GM23338 (cell line): ENCODE results near the gene MRPL37. TPM values are rescaled to one million over a fixed set of nuclear protein-coding genes. Genes with fewer than 3 reads are reported as not detected.

Source experiments
- ATAC-seq: fragments of 200-7000 bp; cut with Tn5 transposase; 3 replicates; pipeline ENCODE4 v1.9.1; 2020
- DNase-seq: peaks from one replicate; pipeline ENCODE4 v3.0.0-alpha.2; 2015; ENCODE audit warnings: low spot score
- H2AFZ ChIP-seq: fragments of 200-600 bp; sonication (generic); 2 replicates; pipeline ENCODE4 v1.8.0; 2016; ENCODE audit warnings: antibody characterized with exemption, mild to moderate bottlenecking, moderate library complexity
- H3F3A ChIP-seq: fragments of 200-600 bp; sonication (generic); replicated peaks from 2 replicates; pipeline ENCODE4 v1.8.0; 2017; ENCODE audit warnings: antibody characterized with exemption, mixed run types, low read depth
- H3K27ac ChIP-seq: fragments of 200-600 bp; sonication (generic); 2 replicates; pipeline ENCODE4 v1.6.1; 2016; ENCODE audit warnings: low read depth
- H3K27me3 ChIP-seq: fragments of 200-600 bp; sonication (generic); 2 replicates; pipeline ENCODE4 v1.8.0; 2016; ENCODE audit warnings: mild to moderate bottlenecking, mixed run types, moderate library complexity; ENCODE audit not compliant: insufficient read depth
- H3K36me3 ChIP-seq: fragments of 200-600 bp; sonication (generic); 2 replicates; pipeline ENCODE4 v1.8.0; 2016; ENCODE audit warnings: mild to moderate bottlenecking; ENCODE audit not compliant: insufficient read depth
- H3K4me1 ChIP-seq: fragments of 200-600 bp; sonication (generic); 2 replicates; pipeline ENCODE4 v1.8.0; 2016; ENCODE audit warnings: mild to moderate bottlenecking, moderate library complexity; ENCODE audit not compliant: insufficient read depth
- H3K4me2 ChIP-seq: fragments of 200-600 bp; sonication (generic); 2 replicates; pipeline ENCODE4 v1.7.1; 2017; ENCODE audit warnings: mixed run types
- H3K4me3 ChIP-seq: fragments of 200-600 bp; sonication (generic); 2 replicates; pipeline ENCODE4 v1.6.1; 2016; ENCODE audit warnings: mixed run types
- H3K79me2 ChIP-seq: fragments of 200-600 bp; sonication (generic); replicated peaks from 2 replicates; pipeline ENCODE4 v1.8.0; 2017; ENCODE audit warnings: mild to moderate bottlenecking; ENCODE audit not compliant: insufficient read depth
- H3K9me2 ChIP-seq: fragments of 200-600 bp; sonication (generic); 2 replicates; pipeline ENCODE4 v1.8.0; 2017; ENCODE audit not compliant: insufficient read depth
- H4K20me1 ChIP-seq: fragments of 200-600 bp; sonication (generic); replicated peaks from 2 replicates; pipeline ENCODE4 v1.8.0; 2017; ENCODE audit warnings: mild to moderate bottlenecking; ENCODE audit not compliant: insufficient read depth
- H3K27ac Mint-ChIP-seq: 2 replicates; pipeline ENCODE4 v1.8.0; 2020; ENCODE audit warnings: inconsistent platforms, mild to moderate bottlenecking, moderate library complexity, mixed read lengths
- H3K27me3 Mint-ChIP-seq: 3 replicates; pipeline ENCODE4 v1.8.0; 2022; ENCODE audit warnings: low read depth, mild to moderate bottlenecking, moderate library complexity, mixed read lengths, inconsistent platforms; ENCODE audit not compliant: insufficient read depth, poor library complexity
- H3K36me3 Mint-ChIP-seq: 3 replicates; pipeline ENCODE4 v1.8.0; 2021; ENCODE audit warnings: low read depth, mild to moderate bottlenecking, inconsistent platforms, moderate library complexity, mixed read lengths
- H3K4me1 Mint-ChIP-seq: 3 replicates; pipeline ENCODE4 v1.8.0; 2020; ENCODE audit warnings: mild to moderate bottlenecking, inconsistent platforms, mixed read lengths
- H3K4me3 Mint-ChIP-seq: 3 replicates; pipeline ENCODE4 v1.8.0; 2021; ENCODE audit warnings: moderate library complexity, mild to moderate bottlenecking, inconsistent platforms, mixed read lengths
- H3K9me3 Mint-ChIP-seq: 3 replicates; pipeline ENCODE4 v1.8.0; 2020; ENCODE audit warnings: moderate library complexity, mild to moderate bottlenecking, inconsistent platforms, mixed read lengths
- CTCF ChIP-seq, 2 experiments: fragments of 200-600 bp in 1 of 2; sonication (generic) in 1 of 2; conservative IDR thresholded peaks; 2 replicates each; pipeline versions ENCODE4 v1.5.1 to v1.6.1; 2016 to 2017; ENCODE audit warnings: antibody characterized with exemption in 2 of 2, low read depth in 2 of 2, mild to moderate bottlenecking in 2 of 2, moderate library complexity in 1 of 2
- EZH2 ChIP-seq: fragments of 200-600 bp; sonication (generic); IDR thresholded peaks from one replicate; pipeline ENCODE4 v1.8.0; 2017; ENCODE audit warnings: antibody characterized with exemption, mild to moderate bottlenecking, low read depth; ENCODE audit not compliant: unreplicated experiment
- JUNB ChIP-seq: IDR thresholded peaks from one replicate; pipeline ENCODE4 v1.6.1; 2016; ENCODE audit warnings: antibody characterized with exemption; ENCODE audit not compliant: unreplicated experiment
- NANOG ChIP-seq: IDR thresholded peaks from 2 replicates; pipeline ENCODE4 v1.6.1; 2016; ENCODE audit warnings: antibody characterized with exemption, borderline replicate concordance
- POLR2AphosphoS5 ChIP-seq: IDR thresholded peaks from 2 replicates; pipeline ENCODE4 v1.6.1; 2016; ENCODE audit warnings: antibody characterized with exemption, low read depth
- STAT1 ChIP-seq: IDR thresholded peaks from one replicate; pipeline ENCODE4 v1.6.1; 2016; ENCODE audit warnings: antibody characterized with exemption; ENCODE audit not compliant: unreplicated experiment
- ZNF114 ChIP-seq: fragments of 250-450 bp; sonication (Bioruptor Pico); IDR thresholded peaks from 2 replicates; pipeline ENCODE4 v1.5.0; 2020; ENCODE audit warnings: mild to moderate bottlenecking, moderate library complexity
- ZNF331 ChIP-seq: fragments of 250-450 bp; sonication (Bioruptor Pico); IDR thresholded peaks from 2 replicates; pipeline ENCODE4 v1.5.0; 2020; ENCODE audit warnings: low read depth, mild to moderate bottlenecking, moderate library complexity
- polyA plus RNA-seq: library from polyadenylated mRNA; unstranded; fragments of >200 nt; fragmentation: Nextera tagmentation; extraction: Ambion mirVana; gene quantifications from 2 replicates; pipeline ENCODE4 v1.2.1, GENCODE V29; 2016
- total RNA-seq: library from RNA; depleted of rRNA; stranded (reverse); fragments of >200 nt; shearing (Covaris generic); gene quantifications from 2 replicates; pipeline ENCODE4 v1.2.3, GENCODE V29; 2014
- TF ChIP-seq, protein P1 (sequence below): IDR thresholded peaks from 2 replicates; pipeline ENCODE4 v1.6.1; 2016; ENCODE audit warnings: antibody characterized with exemption
- TF ChIP-seq, protein P2 (sequence below): fragments of 250-450 bp; sonication (Bioruptor Pico); IDR thresholded peaks from 2 replicates; pipeline ENCODE4 v1.5.0; 2020; ENCODE audit warnings: mild to moderate bottlenecking, moderate library complexity

Gene MRPL37
- total and polyA plus RNA-seq, 2 experiments from 2014 or later, result 130 to 155 TPM

DNA sequence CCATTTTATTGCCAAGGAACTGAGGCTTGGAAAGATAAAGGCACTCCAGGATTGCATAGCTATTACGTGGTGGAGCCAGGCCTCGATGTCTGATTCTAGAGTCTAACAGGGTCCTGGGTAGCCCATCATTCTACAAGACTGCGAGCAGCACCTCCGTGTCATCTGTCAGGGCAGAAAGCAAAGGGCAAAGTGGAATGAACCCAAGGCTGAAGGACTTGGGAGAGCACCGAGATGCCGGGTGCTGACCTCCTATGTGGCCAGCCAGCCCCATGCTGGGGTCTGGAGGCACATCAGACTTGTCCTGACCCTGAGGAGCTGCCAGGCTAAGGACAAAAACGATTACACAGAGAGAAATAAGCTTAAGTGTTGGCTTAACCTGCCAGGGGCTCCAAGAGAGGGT lies 62.3 kb downstream of the MRPL37 start (continued):
- TF ChIP-seq, protein P1, sequence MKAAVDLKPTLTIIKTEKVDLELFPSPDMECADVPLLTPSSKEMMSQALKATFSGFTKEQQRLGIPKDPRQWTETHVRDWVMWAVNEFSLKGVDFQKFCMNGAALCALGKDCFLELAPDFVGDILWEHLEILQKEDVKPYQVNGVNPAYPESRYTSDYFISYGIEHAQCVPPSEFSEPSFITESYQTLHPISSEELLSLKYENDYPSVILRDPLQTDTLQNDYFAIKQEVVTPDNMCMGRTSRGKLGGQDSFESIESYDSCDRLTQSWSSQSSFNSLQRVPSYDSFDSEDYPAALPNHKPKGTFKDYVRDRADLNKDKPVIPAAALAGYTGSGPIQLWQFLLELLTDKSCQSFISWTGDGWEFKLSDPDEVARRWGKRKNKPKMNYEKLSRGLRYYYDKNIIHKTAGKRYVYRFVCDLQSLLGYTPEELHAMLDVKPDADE, result no peak
- TF ChIP-seq ZNF331 (no peak), NANOG (no peak), CTCF (conservative IDR thresholded peaks at IDR 0.05; ENCODE audit: low read depth in 2 of 2) (no peak), ZNF114 (CRISPR knock-in tag) (no peak), JUNB (no peak), STAT1 (no peak)

DNA sequence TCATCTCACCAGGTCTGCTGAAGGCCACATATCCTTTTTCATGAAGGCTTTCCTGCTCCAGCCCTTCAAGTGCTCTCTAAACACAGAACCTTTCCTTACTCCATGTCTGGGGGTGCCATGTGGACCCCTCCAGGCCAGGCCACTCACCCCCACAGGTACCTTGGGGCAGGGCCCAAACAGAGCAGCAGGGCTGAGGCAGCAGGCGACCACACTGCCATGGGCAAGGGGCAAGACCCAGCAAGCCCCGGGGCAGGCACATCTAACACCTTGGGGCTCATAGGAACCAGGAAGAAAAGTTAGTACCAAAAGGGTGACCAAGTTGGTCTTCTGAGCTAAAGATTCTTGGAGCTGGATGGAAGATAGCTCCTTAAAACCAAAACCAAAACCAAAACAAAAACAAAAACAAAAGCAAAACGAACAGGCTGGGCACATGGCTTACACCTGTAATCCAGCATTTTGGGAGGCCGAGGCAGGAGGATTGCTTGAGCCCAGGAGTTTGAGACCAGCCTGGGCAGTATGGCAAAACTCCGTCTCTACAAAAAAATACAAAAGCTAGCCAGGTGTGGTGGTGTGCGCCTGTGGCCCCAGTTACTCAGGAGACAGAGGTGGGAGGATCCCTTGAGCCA lies 63.7 kb downstream of the MRPL37 start:
- H3K9me3 Mint-ChIP-seq, result no peaks in the 10 kb centered on the region
- Histone ChIP-seq H3K79me2 (peaks cover 48% of the 10 kb centered on the region), H3K36me3 (no peaks in the 10 kb centered on the region), H3K4me1 (no peaks in the 10 kb centered on the region; the same call in 1 of the 2 replicates), H2AFZ (no peak overlapping the region), H3K9me2 (no peaks in the 10 kb centered on the region), H3K4me3 (no peak overlapping the region), H3K4me2 (no peak overlapping the region), H3K27me3 (no peaks in the 10 kb centered on the region), H4K20me1 (peaks cover 33% of the 10 kb centered on the region), H3F3A (no peaks in the 10 kb centered on the region), H3K27ac (no peak overlapping the region)
- peaks cover 30% of the 10 kb centered on the region for H3K4me1 Mint-ChIP-seq
- no peak for TF ChIP-seq ZNF114 (CRISPR knock-in tag)
- no peak for TF ChIP-seq POLR2AphosphoS5
- no peak for TF ChIP-seq ZNF331
- TF ChIP-seq STAT1, result no peak
- TF ChIP-seq, protein P1, result no peak
- TF ChIP-seq JUNB, result no peak
- no peak for TF ChIP-seq CTCF (conservative IDR thresholded peaks at IDR 0.05; ENCODE audit: low read depth in 2 of 2)
- TF ChIP-seq, protein P2, sequence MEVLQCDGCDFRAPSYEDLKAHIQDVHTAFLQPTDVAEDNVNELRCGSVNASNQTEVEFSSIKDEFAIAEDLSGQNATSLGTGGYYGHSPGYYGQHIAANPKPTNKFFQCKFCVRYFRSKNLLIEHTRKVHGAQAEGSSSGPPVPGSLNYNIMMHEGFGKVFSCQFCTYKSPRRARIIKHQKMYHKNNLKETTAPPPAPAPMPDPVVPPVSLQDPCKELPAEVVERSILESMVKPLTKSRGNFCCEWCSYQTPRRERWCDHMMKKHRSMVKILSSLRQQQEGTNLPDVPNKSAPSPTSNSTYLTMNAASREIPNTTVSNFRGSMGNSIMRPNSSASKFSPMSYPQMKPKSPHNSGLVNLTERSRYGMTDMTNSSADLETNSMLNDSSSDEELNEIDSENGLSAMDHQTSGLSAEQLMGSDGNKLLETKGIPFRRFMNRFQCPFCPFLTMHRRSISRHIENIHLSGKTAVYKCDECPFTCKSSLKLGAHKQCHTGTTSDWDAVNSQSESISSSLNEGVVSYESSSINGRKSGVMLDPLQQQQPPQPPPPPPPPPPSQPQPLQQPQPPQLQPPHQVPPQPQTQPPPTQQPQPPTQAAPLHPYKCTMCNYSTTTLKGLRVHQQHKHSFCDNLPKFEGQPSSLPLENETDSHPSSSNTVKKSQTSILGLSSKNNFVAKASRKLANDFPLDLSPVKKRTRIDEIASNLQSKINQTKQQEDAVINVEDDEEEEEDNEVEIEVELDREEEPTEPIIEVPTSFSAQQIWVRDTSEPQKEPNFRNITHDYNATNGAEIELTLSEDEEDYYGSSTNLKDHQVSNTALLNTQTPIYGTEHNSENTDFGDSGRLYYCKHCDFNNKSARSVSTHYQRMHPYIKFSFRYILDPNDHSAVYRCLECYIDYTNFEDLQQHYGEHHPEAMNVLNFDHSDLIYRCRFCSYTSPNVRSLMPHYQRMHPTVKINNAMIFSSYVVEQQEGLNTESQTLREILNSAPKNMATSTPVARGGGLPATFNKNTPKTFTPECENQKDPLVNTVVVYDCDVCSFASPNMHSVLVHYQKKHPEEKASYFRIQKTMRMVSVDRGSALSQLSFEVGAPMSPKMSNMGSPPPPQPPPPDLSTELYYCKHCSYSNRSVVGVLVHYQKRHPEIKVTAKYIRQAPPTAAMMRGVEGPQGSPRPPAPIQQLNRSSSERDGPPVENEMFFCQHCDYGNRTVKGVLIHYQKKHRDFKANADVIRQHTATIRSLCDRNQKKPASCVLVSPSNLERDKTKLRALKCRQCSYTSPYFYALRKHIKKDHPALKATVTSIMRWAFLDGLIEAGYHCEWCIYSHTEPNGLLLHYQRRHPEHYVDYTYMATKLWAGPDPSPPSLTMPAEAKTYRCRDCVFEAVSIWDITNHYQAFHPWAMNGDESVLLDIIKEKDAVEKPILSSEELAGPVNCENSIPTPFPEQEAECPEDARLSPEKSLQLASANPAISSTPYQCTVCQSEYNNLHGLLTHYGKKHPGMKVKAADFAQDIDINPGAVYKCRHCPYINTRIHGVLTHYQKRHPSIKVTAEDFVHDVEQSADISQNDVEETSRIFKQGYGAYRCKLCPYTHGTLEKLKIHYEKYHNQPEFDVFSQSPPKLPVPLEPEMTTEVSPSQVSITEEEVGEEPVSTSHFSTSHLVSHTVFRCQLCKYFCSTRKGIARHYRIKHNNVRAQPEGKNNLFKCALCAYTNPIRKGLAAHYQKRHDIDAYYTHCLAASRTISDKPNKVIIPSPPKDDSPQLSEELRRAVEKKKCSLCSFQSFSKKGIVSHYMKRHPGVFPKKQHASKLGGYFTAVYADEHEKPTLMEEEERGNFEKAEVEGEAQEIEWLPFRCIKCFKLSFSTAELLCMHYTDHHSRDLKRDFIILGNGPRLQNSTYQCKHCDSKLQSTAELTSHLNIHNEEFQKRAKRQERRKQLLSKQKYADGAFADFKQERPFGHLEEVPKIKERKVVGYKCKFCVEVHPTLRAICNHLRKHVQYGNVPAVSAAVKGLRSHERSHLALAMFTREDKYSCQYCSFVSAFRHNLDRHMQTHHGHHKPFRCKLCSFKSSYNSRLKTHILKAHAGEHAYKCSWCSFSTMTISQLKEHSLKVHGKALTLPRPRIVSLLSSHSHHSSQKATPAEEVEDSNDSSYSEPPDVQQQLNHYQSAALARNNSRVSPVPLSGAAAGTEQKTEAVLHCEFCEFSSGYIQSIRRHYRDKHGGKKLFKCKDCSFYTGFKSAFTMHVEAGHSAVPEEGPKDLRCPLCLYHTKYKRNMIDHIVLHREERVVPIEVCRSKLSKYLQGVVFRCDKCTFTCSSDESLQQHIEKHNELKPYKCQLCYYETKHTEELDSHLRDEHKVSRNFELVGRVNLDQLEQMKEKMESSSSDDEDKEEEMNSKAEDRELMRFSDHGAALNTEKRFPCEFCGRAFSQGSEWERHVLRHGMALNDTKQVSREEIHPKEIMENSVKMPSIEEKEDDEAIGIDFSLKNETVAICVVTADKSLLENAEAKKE, result no peak
- no peak for TF ChIP-seq EZH2
- DNase-seq (no peak), ATAC-seq (no peak)
- no peak overlapping the region for H3K27ac Mint-ChIP-seq
- peaks cover 18% of the 10 kb centered on the region for H3K27me3 Mint-ChIP-seq
- H3K36me3 Mint-ChIP-seq, result peaks cover 6% of the 10 kb centered on the region; the same call in 1 of the 3 replicates
- H3K4me3 Mint-ChIP-seq, result no peak overlapping the region
